ENCODE results near the gene SLC22A12.

SLC22A12 gene

GRCh38 chr11:64638018-64638665 is 47.1 kb downstream of the SLC22A12 start:
- Histone ChIP-seq H4K20me1 (ENCODE audit: low read depth, low read length) (no peaks in the 10 kb centered on the region), H3K36me3 (ENCODE audit: low read length) (no peaks in the 10 kb centered on the region), H3K9me2 (replicated peaks; ENCODE audit: insufficient read depth, low read length) (no peaks in the 10 kb centered on the region), H3K4me3 (ENCODE audit: insufficient read depth, low read length, poor library complexity, severe bottlenecking) (no peak overlapping the region), H3K4me2 (ENCODE audit: low read depth, low read length, poor library complexity, severe bottlenecking) (no peak overlapping the region), H3F3A (ENCODE audit: insufficient read depth) (no peaks in the 10 kb centered on the region), H3K27ac (ENCODE audit: low read depth, low read length) (no peak overlapping the region), H3K27me3 (ENCODE audit: low read length) (no peaks in the 10 kb centered on the region), H2AFZ (ENCODE audit: low read depth, low read length, severe bottlenecking) (no peak overlapping the region), H3K9ac (ENCODE audit: low read length) (no peak overlapping the region), H3K79me2 (ENCODE audit: insufficient read depth, low read length) (no peaks in the 10 kb centered on the region), H3K9me3 (ENCODE audit: insufficient read depth, low read length) (no peaks in the 10 kb centered on the region)
- TF ChIP-seq CTCF (IDR thresholded peaks at IDR 0.05; ENCODE audit: insufficient read depth, low read length, poor library complexity, severe bottlenecking) (no peak), EZH2phosphoT487 (conservative IDR thresholded peaks at IDR 0.05; ENCODE audit: low read length) (no peak)

- Histone ChIP-seq H3K4me2 (ENCODE audit: low read depth, low read length, poor library complexity, severe bottlenecking) (no peak overlapping the region), H3K79me2 (ENCODE audit: insufficient read depth, low read length) (no peaks in the 10 kb centered on the region), H3K36me3 (ENCODE audit: low read length) (no peaks in the 10 kb centered on the region), H4K20me1 (ENCODE audit: low read depth, low read length) (no peaks in the 10 kb centered on the region), H3K27ac (ENCODE audit: low read depth, low read length) (no peak overlapping the region), H3K4me3 (ENCODE audit: insufficient read depth, low read length, poor library complexity, severe bottlenecking) (no peak overlapping the region), H2AFZ (ENCODE audit: low read depth, low read length, severe bottlenecking) (no peak overlapping the region), H3K9me2 (replicated peaks; ENCODE audit: insufficient read depth, low read length) (no peaks in the 10 kb centered on the region), H3K27me3 (ENCODE audit: low read length) (no peaks in the 10 kb centered on the region), H3F3A (ENCODE audit: insufficient read depth) (no peaks in the 10 kb centered on the region), H3K9me3 (ENCODE audit: insufficient read depth, low read length) (no peaks in the 10 kb centered on the region), H3K9ac (ENCODE audit: low read length) (no peak overlapping the region)
- TF ChIP-seq CTCF (IDR thresholded peaks at IDR 0.05; ENCODE audit: insufficient read depth, low read length, poor library complexity, severe bottlenecking) = no peak
Measured at GRCh38 chr11:64638829-64639228, 47.8 kb downstream of the SLC22A12 start.

- H2AFZ ChIP-seq (ENCODE audit: low read depth, low read length, severe bottlenecking) = no peak overlapping the region
- H3K4me2 ChIP-seq (ENCODE audit: low read depth, low read length, poor library complexity, severe bottlenecking) = no peak overlapping the region
- no peak overlapping the region for H3K9ac ChIP-seq (ENCODE audit: low read length)
- H3K36me3 ChIP-seq (ENCODE audit: low read length) = no peaks in the 10 kb centered on the region
- no peaks in the 10 kb centered on the region for H3F3A ChIP-seq (ENCODE audit: insufficient read depth)
- no peaks in the 10 kb centered on the region for H3K9me2 ChIP-seq (replicated peaks; ENCODE audit: insufficient read depth, low read length)
- no peaks in the 10 kb centered on the region for H3K27me3 ChIP-seq (ENCODE audit: low read length)
- H4K20me1 ChIP-seq (ENCODE audit: low read depth, low read length) = no peaks in the 10 kb centered on the region
- no peak overlapping the region for H3K27ac ChIP-seq (ENCODE audit: low read depth, low read length)
- TF ChIP-seq CTCF (IDR thresholded peaks at IDR 0.05; ENCODE audit: insufficient read depth, low read length, poor library complexity, severe bottlenecking) (no peak), EZH2phosphoT487 (conservative IDR thresholded peaks at IDR 0.05; ENCODE audit: low read length) (no peak)
- H3K4me3 ChIP-seq (ENCODE audit: insufficient read depth, low read length, poor library complexity, severe bottlenecking) = no peak overlapping the region
- H3K79me2 ChIP-seq (ENCODE audit: insufficient read depth, low read length) = no peaks in the 10 kb centered on the region
- no peaks in the 10 kb centered on the region for H3K9me3 ChIP-seq (ENCODE audit: insufficient read depth, low read length)
Measured at GRCh38 chr11:64639885-64640284, 48.9 kb downstream of the SLC22A12 start.

Measured in SU-DHL-6 (cell line).